GM12878 (cell line): ENCODE data around the gene PYM1. TPM values are rescaled to one million over a fixed set of nuclear protein-coding genes. Genes with fewer than 3 reads are reported as not detected.
A peak's percentile ranks its signal among the peaks of the same experiment; 100 is the strongest.

Experiments used
- ATF3 ChIP-seq: IDR thresholded peaks from 2 replicates; pipeline ENCODE4 v1.6.1; 2011; ENCODE audit warnings: low read depth, mild to moderate bottlenecking, low read length, moderate library complexity, borderline replicate concordance; ENCODE audit errors: extremely low read depth
- BCL3 ChIP-seq: IDR thresholded peaks from 2 replicates; pipeline ENCODE4 v1.6.1; 2011; ENCODE audit warnings: borderline replicate concordance, low read depth, mild to moderate bottlenecking, moderate library complexity, low read length; ENCODE audit not compliant: insufficient read depth, poor library complexity, severe bottlenecking
- BHLHE40 ChIP-seq, 2 experiments: fragments of 450-650 bp in 1 of 2; IDR thresholded peaks; 2 replicates each; pipeline ENCODE4 v1.6.1; 2011 to 2017; ENCODE audit warnings: low read depth in 2 of 2, borderline replicate concordance in 1 of 2, improper control_type of control experiment in 1 of 2, low read length in 1 of 2, mild to moderate bottlenecking in 1 of 2
- BMI1 ChIP-seq: fragments of 450-650 bp; IDR thresholded peaks from 2 replicates; pipeline ENCODE4 v1.6.1; 2016; ENCODE audit warnings: mild to moderate bottlenecking, moderate library complexity, borderline replicate concordance
- DPF2 ChIP-seq: fragments of 450-650 bp; IDR thresholded peaks from 2 replicates; pipeline ENCODE4 v1.6.1; 2017; ENCODE audit warnings: mild to moderate bottlenecking
- GABPA ChIP-seq: IDR thresholded peaks from 2 replicates; pipeline ENCODE4 v1.6.1; 2014; ENCODE audit warnings: antibody characterized with exemption, low read depth, mild to moderate bottlenecking, inconsistent platforms
- HDGF ChIP-seq: fragments of 450-650 bp; IDR thresholded peaks from 2 replicates; pipeline ENCODE4 v1.6.1; 2016; ENCODE audit warnings: antibody characterized with exemption
- IRF3 ChIP-seq: fragments of 450-650 bp; IDR thresholded peaks from 2 replicates; pipeline ENCODE4 v1.6.1; 2014; ENCODE audit warnings: mild to moderate bottlenecking
- KAT2A ChIP-seq: conservative IDR thresholded peaks from 2 replicates; pipeline ENCODE4 v1.6.1; 2011; ENCODE audit warnings: low read depth, low read length; ENCODE audit not compliant: control insufficient read depth
- LARP7 ChIP-seq: fragments of 450-650 bp; IDR thresholded peaks from 2 replicates; pipeline ENCODE4 v1.6.1; 2017; ENCODE audit warnings: mild to moderate bottlenecking
- NR2F1 ChIP-seq: fragments of 450-650 bp; conservative IDR thresholded peaks from 2 replicates; pipeline ENCODE4 v1.6.1; 2017; ENCODE audit warnings: mild to moderate bottlenecking
- NRF1 ChIP-seq: conservative IDR thresholded peaks from 2 replicates; pipeline ENCODE4 v1.6.1; 2011; ENCODE audit warnings: mild to moderate bottlenecking, low read depth, low read length, improper control_type of control experiment
- REST ChIP-seq: IDR thresholded peaks from 2 replicates; pipeline ENCODE4 v1.6.1; 2012; ENCODE audit warnings: mild to moderate bottlenecking, low read depth, low read length
- SKIL ChIP-seq: fragments of 450-650 bp; IDR thresholded peaks from 2 replicates; pipeline ENCODE4 v1.6.1; 2017; ENCODE audit warnings: mild to moderate bottlenecking, low read depth, inconsistent platforms; ENCODE audit not compliant: poor library complexity, severe bottlenecking
- TAF1 ChIP-seq: IDR thresholded peaks from 2 replicates; pipeline ENCODE4 v1.6.1; 2011; ENCODE audit warnings: mild to moderate bottlenecking, low read depth, low read length, borderline replicate concordance
- TBL1XR1 ChIP-seq: IDR thresholded peaks from 2 replicates; pipeline ENCODE4 v1.6.1; 2012; ENCODE audit warnings: low read depth, low read length, improper control_type of control experiment
- TCF3 ChIP-seq: IDR thresholded peaks from 2 replicates; pipeline ENCODE4 v1.6.1; 2012; ENCODE audit warnings: low read depth, mild to moderate bottlenecking, low read length, borderline replicate concordance; ENCODE audit not compliant: insufficient read depth
- ZBTB33 ChIP-seq: fragments of 450-650 bp; IDR thresholded peaks from 2 replicates; pipeline ENCODE4 v1.6.1; 2017; ENCODE audit warnings: mild to moderate bottlenecking
- ZNF24 ChIP-seq: fragments of 450-650 bp; IDR thresholded peaks from 2 replicates; pipeline ENCODE4 v1.6.1; 2017; ENCODE audit warnings: antibody characterized with exemption, mild to moderate bottlenecking
- polyA plus RNA-seq, 11 experiments: library from polyadenylated mRNA; depleted of rRNA in 4 of 11; unstranded in 6 of 11; stranded (reverse) in 5 of 11; fragments of >200 nt; fragmentation: Nextera tagmentation in 4 of 11; fragmentation: Illumina TruSeq in 1 of 11; extraction: Ambion mirVana in 4 of 11; extraction: Trizol in 1 of 11; gene quantifications; 1 replicate in 1 of 11; 2 replicates in 10 of 11; pipeline versions ENCODE4 v1.2.1 to v1.2.3, GENCODE V29; 2011 to 2016; ENCODE audit warnings: inconsistent platforms in 2 of 11, missing spikeins in 2 of 11, low read depth in 1 of 11
- total RNA-seq, 4 experiments: library from RNA; depleted of rRNA in 3 of 4; stranded (reverse); fragments of >200 nt in 3 of 4; fragmentation: Illumina TruSeq in 1 of 4; extraction: Trizol in 1 of 4; gene quantifications; 2 replicates each; pipeline versions ENCODE4 v1.2.1 to v1.2.3, GENCODE V29; 2013 to 2021

Gene PYM1
- total and polyA plus RNA-seq, 10 of the 15 experiments (the other 5 are each of a cell fraction or from before 2014, with no cell fraction given) = 33.9 to 93.4 (median 55.8) TPM

- TF ChIP-seq BHLHE40 (IDR thresholded peaks at IDR 0.05; ENCODE audit: borderline replicate concordance in 1 of 2, low read depth in 2 of 2, low read length in 1 of 2) (peak; percentile 6 to 9; a peak in 1 of 4 replicates), GABPA (peak; percentile 81), HDGF (no peak), NRF1 (no peak), TBL1XR1 (0 out of 2 replicates have a peak, but pooled peaks have one; percentile 68), SKIL (peak; percentile 54), BCL3 (peak; percentile 70), LARP7 (peak; percentile 58; the same call in 1 of the 2 replicates), BMI1 (peak; percentile 44; the same call in 1 of the 2 replicates), TCF3 (0 out of 2 replicates have a peak, but pooled peaks have one; percentile 29), ZBTB33 (no peak), NR2F1 (0 out of 2 replicates have a peak, but pooled peaks have one; percentile 45), DPF2 (peak; percentile 81), KAT2A (no peak), REST (no peak), ATF3 (no peak), IRF3 (no peak), ZNF24 (no peak), TAF1 (peak; percentile 93)
Measured at GRCh38 chr12:55929306-55929791, 1.7 kb upstream of the PYM1 start (continued).
